Hepatocyte (in vitro differentiated cells): ENCODE results near the gene KSR2.

Experiments used
- CTCF ChIP-seq: fragments of 200-600 bp; sonication (generic); IDR thresholded peaks from 2 replicates; pipeline ENCODE4 v1.5.1; 2016; ENCODE audit warnings: antibody characterized with exemption, mild to moderate bottlenecking; ENCODE audit not compliant: poor library complexity
- EZH2 ChIP-seq: fragments of 200-600 bp; sonication (generic); IDR thresholded peaks from 2 replicates; pipeline ENCODE4 v1.6.1; 2016; ENCODE audit warnings: antibody characterized with exemption, mild to moderate bottlenecking, borderline replicate concordance
- EZH2phosphoT487 ChIP-seq: fragments of 200-600 bp; sonication (generic); IDR thresholded peaks from one replicate; pipeline ENCODE4 v1.6.1; 2018; ENCODE audit warnings: antibody characterized with exemption, mild to moderate bottlenecking, low read depth, moderate library complexity; ENCODE audit not compliant: unreplicated experiment, severe bottlenecking

GRCh38 chr12:117524806-117525205, 444.0 kb downstream of the KSR2 start:
- no peak for TF ChIP-seq EZH2
- TF ChIP-seq CTCF, result no peak
- no peak for TF ChIP-seq EZH2phosphoT487
